HG02970 (cell line): ENCODE results near the gene ZNF133.

Source experiments
- ATAC-seq: cut with Tn5 transposase; IDR thresholded peaks from one replicate; pipeline ENCODE4 v1.9.1; 2021; ENCODE audit warnings: mild to moderate bottlenecking, moderate library complexity, moderate number of reproducible peaks; ENCODE audit not compliant: unreplicated experiment, low FRiP score

ZNF133 gene

DNA sequence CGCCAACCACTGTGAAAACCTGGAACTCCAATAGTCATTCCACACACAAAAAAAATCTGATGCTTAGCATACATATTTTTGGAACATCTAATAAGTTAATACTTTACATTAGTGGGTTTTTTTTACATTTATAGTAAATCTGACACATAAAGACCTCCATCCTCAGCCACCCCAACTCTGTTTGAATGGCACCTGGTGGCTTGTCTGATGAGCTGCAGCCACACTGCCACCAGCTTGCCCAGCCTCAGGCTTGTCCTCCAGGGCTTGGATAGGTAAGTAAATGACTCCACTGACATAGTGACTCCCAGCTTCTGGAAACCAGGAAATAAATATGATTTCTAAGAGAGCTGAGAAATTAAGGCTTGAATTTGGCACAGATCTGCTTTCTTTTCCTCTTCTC lies 71.5 kb downstream of the ZNF133 start:
- no peak for ATAC-seq

DNA sequence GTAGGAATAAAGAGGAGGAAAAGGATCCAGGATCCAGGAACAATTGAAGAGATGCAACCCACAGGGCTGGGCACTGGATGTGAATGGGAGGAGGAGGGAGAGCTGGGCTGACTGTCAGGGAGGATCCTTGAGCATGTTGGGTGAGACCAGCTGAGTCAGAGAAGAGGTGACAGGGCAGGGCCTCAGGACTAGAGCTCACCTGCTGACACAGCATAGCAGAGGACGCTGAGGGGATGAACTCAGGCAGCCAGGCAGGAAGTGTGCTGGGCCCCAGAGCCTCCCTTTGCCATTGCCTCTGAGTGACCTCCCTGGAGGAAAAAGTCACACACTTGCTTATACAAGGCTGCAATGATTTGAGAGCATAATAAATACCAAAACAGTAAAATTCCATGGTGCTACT lies 72.3 kb downstream of the ZNF133 start:
- ATAC-seq: no peak

DNA sequence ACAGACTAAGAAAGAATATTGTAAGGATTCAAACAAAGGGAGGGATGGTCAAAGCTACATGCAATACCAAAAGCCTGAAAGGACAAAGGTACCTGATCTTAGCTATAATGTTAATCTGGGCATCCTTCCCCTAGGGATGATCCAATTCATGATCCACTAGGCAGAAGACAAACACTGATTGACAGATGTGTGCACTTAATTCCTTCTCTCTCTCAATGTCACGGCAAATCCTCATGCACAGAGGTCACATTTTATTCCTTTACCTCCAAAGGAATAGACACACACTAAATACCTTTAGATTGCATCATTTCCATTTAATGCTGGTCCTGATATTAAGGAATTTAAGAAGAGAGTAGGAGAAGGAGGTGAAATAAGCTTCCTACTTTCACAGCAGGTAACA lies 73.4 kb downstream of the ZNF133 start:
- ATAC-seq: no peak

DNA sequence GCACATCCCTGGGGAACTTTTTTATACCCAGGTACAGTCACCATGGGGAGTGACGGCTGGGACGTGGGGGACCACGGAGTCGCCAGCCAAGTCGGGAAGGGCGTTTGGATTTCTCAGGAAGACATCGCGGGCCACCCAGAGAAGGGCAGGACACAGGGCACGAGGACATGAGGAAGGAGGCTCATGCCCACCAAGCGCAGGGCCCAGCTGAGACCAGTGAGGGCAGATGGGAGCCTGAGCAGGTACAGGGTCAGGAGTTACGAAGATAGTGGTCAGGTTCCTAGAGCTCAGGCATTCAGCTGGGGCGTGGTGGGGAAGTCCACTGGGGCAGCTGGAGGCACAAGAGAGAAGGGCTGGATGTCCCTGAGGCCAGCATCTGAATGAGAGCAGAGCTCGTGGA lies 74.6 kb downstream of the ZNF133 start:
- no peak for ATAC-seq

DNA sequence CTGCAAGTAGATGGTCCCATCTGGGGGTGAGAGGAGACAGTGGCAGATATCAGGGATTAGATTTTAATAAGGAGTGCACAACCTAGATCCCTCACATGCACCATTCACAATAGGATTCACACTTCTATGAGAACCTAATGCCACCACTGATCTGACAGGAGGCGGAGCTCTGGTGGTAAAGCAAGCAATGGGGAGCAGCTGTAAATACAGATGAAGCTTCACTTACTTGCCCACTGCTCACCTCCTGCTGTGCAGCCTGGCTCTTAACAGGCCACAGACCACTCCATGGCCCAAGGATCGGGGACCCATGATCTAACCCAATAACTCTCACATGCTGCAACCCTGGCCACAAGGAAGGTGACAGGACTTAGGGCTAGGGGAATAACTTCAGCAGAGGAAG lies 75.4 kb downstream of the ZNF133 start:
- ATAC-seq: no peak

DNA sequence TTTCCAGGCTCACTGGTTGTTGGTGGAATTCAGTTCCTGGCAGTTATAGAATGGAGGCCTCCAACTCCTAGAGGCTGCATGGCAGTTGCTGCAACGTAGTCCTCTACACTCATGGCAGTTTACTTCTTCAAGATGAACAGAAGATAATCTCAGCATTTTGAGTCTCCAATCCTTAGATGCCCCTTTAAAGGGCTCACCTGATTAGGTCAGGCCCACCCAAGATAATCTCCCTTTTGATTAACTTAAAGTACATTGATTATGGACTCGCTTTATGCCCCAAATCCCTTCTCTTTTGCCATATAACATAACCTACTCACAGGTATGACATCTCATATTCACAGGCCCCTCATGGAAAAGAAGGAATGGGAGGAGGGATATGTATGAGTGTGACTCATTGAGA lies 76.4 kb downstream of the ZNF133 start:
- no peak for ATAC-seq
